Activated T-helper 1 cell treated with anti-CD3 and anti-CD28 coated beads, Interleukin-12 subunit alpha, Interleukin-12 subunit beta, Interleukin-2, Interleukin-4 antibody, amounts not matched to agents 30 ng/mL and 10 ng/mL and 1 ng/mL, durations not matched to agents 14 hours and 24 hours and 36 hours (primary cell): ENCODE data around the gene NACC1. TPM values are rescaled to one million over a fixed set of nuclear protein-coding genes. Genes with fewer than 3 reads are reported as not detected.

ENCODE experiments used
- DNase-seq: peaks from one replicate; pipeline ENCODE4 v3.0.0; 2021; ENCODE audit warnings: low spot score
- H3K27ac Mint-ChIP-seq: one replicate; pipeline ENCODE4 v1.8.0; 2021; ENCODE audit warnings: mild to moderate bottlenecking, mixed read lengths
- H3K27me3 Mint-ChIP-seq: one replicate; pipeline ENCODE4 v1.8.0; 2022; ENCODE audit warnings: mild to moderate bottlenecking, moderate library complexity, mixed read lengths; ENCODE audit not compliant: insufficient read depth
- H3K36me3 Mint-ChIP-seq: one replicate; pipeline ENCODE4 v1.8.0; 2021; ENCODE audit warnings: low read depth, mixed read lengths
- H3K4me1 Mint-ChIP-seq: one replicate; pipeline ENCODE4 v1.8.0; 2021; ENCODE audit warnings: low read depth, mixed read lengths
- H3K4me3 Mint-ChIP-seq: one replicate; pipeline ENCODE4 v1.8.0; 2021; ENCODE audit warnings: mild to moderate bottlenecking, moderate library complexity, mixed read lengths
- H3K9me3 Mint-ChIP-seq: one replicate; pipeline ENCODE4 v1.8.0; 2021; ENCODE audit warnings: mixed read lengths
- intact Hi-C: fragments of 100-400 bp; cut with micrococcal nuclease; formaldehyde crosslinking; loops from one replicate; pipeline ENCODE4 v1.15.1; 2024
- total RNA-seq: library from RNA; stranded (reverse); gene quantifications from 2 replicates; pipeline ENCODE4 v1.2.3, GENCODE V29; 2022

Gene NACC1
- total RNA-seq, 1 donor from 2014 or later, result 124 TPM

- H3K9me3 Mint-ChIP-seq, result no peaks in the 10 kb centered on the region
- intact Hi-C loops, result no loop called here
- H3K36me3 Mint-ChIP-seq, result peaks cover 9% of the 10 kb centered on the region
- DNase-seq, result no peak
- H3K27me3 Mint-ChIP-seq, result no peaks in the 10 kb centered on the region
- H3K27ac Mint-ChIP-seq, result no peak overlapping the region
- H3K4me1 Mint-ChIP-seq, result peaks cover 47% of the 10 kb centered on the region
- peak overlapping the region; percentile 40 for H3K4me3 Mint-ChIP-seq
Observed at GRCh38 chr19:13121551-13122274, 3.6 kb downstream of the NACC1 start.

GRCh38 chr19:13122275-13122878 is 4.3 kb downstream of the NACC1 start:
- intact Hi-C loops, result no loop called here
- H3K9me3 Mint-ChIP-seq, result no peaks in the 10 kb centered on the region
- peaks cover 42% of the 10 kb centered on the region for H3K4me1 Mint-ChIP-seq
- H3K27ac Mint-ChIP-seq, result peak overlapping the region; percentile 4
- H3K4me3 Mint-ChIP-seq, result peak overlapping the region; percentile 40
- no peak for DNase-seq
- H3K27me3 Mint-ChIP-seq, result no peaks in the 10 kb centered on the region
- H3K36me3 Mint-ChIP-seq, result peaks cover 9% of the 10 kb centered on the region

- intact Hi-C loops, result no loop called here
- peaks cover 9% of the 10 kb centered on the region for H3K36me3 Mint-ChIP-seq
- H3K9me3 Mint-ChIP-seq, result no peaks in the 10 kb centered on the region
- H3K4me1 Mint-ChIP-seq, result peaks cover 42% of the 10 kb centered on the region
- no peaks in the 10 kb centered on the region for H3K27me3 Mint-ChIP-seq
- peak overlapping the region; percentile 4 for H3K27ac Mint-ChIP-seq
- DNase-seq, result no peak
- H3K4me3 Mint-ChIP-seq, result no peak overlapping the region
Observed at GRCh38 chr19:13122980-13123957, 5.2 kb downstream of the NACC1 start.

GRCh38 chr19:13127051-13127450 is 9.0 kb downstream of the NACC1 start:
- Mint-ChIP-seq H3K36me3 (peaks cover 3% of the 10 kb centered on the region), H3K4me3 (no peak overlapping the region), H3K27ac (no peak overlapping the region), H3K9me3 (no peaks in the 10 kb centered on the region), H3K4me1 (peaks cover 35% of the 10 kb centered on the region), H3K27me3 (no peaks in the 10 kb centered on the region)
- DNase-seq, result no peak
- intact Hi-C loops, result no loop called here

GRCh38 chr19:13127811-13128575 is 9.9 kb downstream of the NACC1 start:
- Mint-ChIP-seq H3K27ac (peak overlapping the region; percentile 44), H3K9me3 (no peaks in the 10 kb centered on the region), H3K4me3 (no peak overlapping the region), H3K4me1 (peaks cover 36% of the 10 kb centered on the region), H3K27me3 (no peaks in the 10 kb centered on the region), H3K36me3 (peaks cover 9% of the 10 kb centered on the region)
- no peak for DNase-seq
- intact Hi-C loops, result no loop called here

GRCh38 chr19:13128583-13128982 is 10.5 kb downstream of the NACC1 start:
- H3K4me1 Mint-ChIP-seq, result peaks cover 36% of the 10 kb centered on the region
- H3K36me3 Mint-ChIP-seq, result peaks cover 9% of the 10 kb centered on the region
- no peaks in the 10 kb centered on the region for H3K9me3 Mint-ChIP-seq
- intact Hi-C loops, result no loop called here
- no peaks in the 10 kb centered on the region for H3K27me3 Mint-ChIP-seq
- DNase-seq, result no peak
- no peak overlapping the region for H3K4me3 Mint-ChIP-seq
- H3K27ac Mint-ChIP-seq, result peak overlapping the region; percentile 44

GRCh38 chr19:13129384-13129783 is 11.3 kb downstream of the NACC1 start:
- no peaks in the 10 kb centered on the region for H3K27me3 Mint-ChIP-seq
- H3K4me3 Mint-ChIP-seq, result no peak overlapping the region
- intact Hi-C loops, result no loop called here
- no peak overlapping the region for H3K27ac Mint-ChIP-seq
- H3K4me1 Mint-ChIP-seq, result peaks cover 37% of the 10 kb centered on the region
- peaks cover 11% of the 10 kb centered on the region for H3K36me3 Mint-ChIP-seq
- H3K9me3 Mint-ChIP-seq, result no peaks in the 10 kb centered on the region
- DNase-seq, result no peak

- intact Hi-C loops, result no loop called here
- Mint-ChIP-seq H3K4me3 (no peak overlapping the region), H3K27ac (peak overlapping the region; percentile 91), H3K27me3 (no peaks in the 10 kb centered on the region), H3K36me3 (peaks cover 14% of the 10 kb centered on the region), H3K9me3 (no peaks in the 10 kb centered on the region), H3K4me1 (peaks cover 41% of the 10 kb centered on the region)
- no peak for DNase-seq
Observed at GRCh38 chr19:13130886-13131490, 12.9 kb downstream of the NACC1 start.

GRCh38 chr19:13132471-13133180 is 14.6 kb downstream of the NACC1 start:
- peaks cover 41% of the 10 kb centered on the region for H3K4me1 Mint-ChIP-seq
- peak overlapping the region; percentile 77 for H3K4me3 Mint-ChIP-seq
- H3K27ac Mint-ChIP-seq, result peak overlapping the region; percentile 90
- peak; percentile 46 for DNase-seq
- H3K9me3 Mint-ChIP-seq, result no peaks in the 10 kb centered on the region
- no peaks in the 10 kb centered on the region for H3K27me3 Mint-ChIP-seq
- peaks cover 24% of the 10 kb centered on the region for H3K36me3 Mint-ChIP-seq
- intact Hi-C loops, result loop anchor here (1.0 to 2.0 kb wide), 6 partner anchors 14 to 129 kb away; partner anchors contain the start of genes IER2, NACC1 and STX10

GRCh38 chr19:13133241-13133870 is 15.3 kb downstream of the NACC1 start:
- Mint-ChIP-seq H3K4me1 (peaks cover 41% of the 10 kb centered on the region), H3K9me3 (no peaks in the 10 kb centered on the region), H3K27ac (peak overlapping the region; percentile 90), H3K4me3 (peak overlapping the region; percentile 77), H3K36me3 (peaks cover 28% of the 10 kb centered on the region), H3K27me3 (no peaks in the 10 kb centered on the region)
- DNase-seq, result no peak
- intact Hi-C loops, result loop anchor here (2.0 kb wide), 1 partner anchor 29 kb away; no protein-coding TSS in a partner anchor

- Mint-ChIP-seq H3K27ac (peak overlapping the region; percentile 61), H3K9me3 (no peaks in the 10 kb centered on the region), H3K27me3 (no peaks in the 10 kb centered on the region), H3K4me1 (peaks cover 35% of the 10 kb centered on the region), H3K4me3 (no peak overlapping the region), H3K36me3 (peaks cover 32% of the 10 kb centered on the region)
- intact Hi-C loops, result no loop called here
- DNase-seq, result no peak
Observed at GRCh38 chr19:13134626-13135025, 16.6 kb downstream of the NACC1 start.
